Osteocyte (in vitro differentiated cells): ENCODE results near the gene PDE6H. TPM values are rescaled to one million over a fixed set of nuclear protein-coding genes. Genes with fewer than 3 reads are reported as not detected.

Source experiments
- DNase-seq: peaks from one replicate; pipeline ENCODE4 v3.0.0; 2021; ENCODE audit warnings: mixed read lengths; ENCODE audit not compliant: unreplicated experiment; ENCODE audit errors: extremely low spot score
- H3K27ac Mint-ChIP-seq: one replicate; pipeline ENCODE4 v1.8.0; 2021; ENCODE audit warnings: mild to moderate bottlenecking, mixed read lengths; ENCODE audit not compliant: unreplicated experiment
- H3K27me3 Mint-ChIP-seq: one replicate; pipeline ENCODE4 v1.8.0; 2021; ENCODE audit warnings: mixed read lengths; ENCODE audit not compliant: unreplicated experiment
- H3K36me3 Mint-ChIP-seq: one replicate; pipeline ENCODE4 v1.8.0; 2021; ENCODE audit warnings: mixed read lengths; ENCODE audit not compliant: unreplicated experiment
- H3K4me1 Mint-ChIP-seq: one replicate; pipeline ENCODE4 v1.8.0; 2021; ENCODE audit warnings: mixed read lengths; ENCODE audit not compliant: unreplicated experiment
- H3K4me3 Mint-ChIP-seq: one replicate; pipeline ENCODE4 v1.8.0; 2021; ENCODE audit warnings: mild to moderate bottlenecking, moderate library complexity, mixed read lengths; ENCODE audit not compliant: unreplicated experiment
- H3K9me3 Mint-ChIP-seq: one replicate; pipeline ENCODE4 v1.8.0; 2021; ENCODE audit warnings: mixed read lengths; ENCODE audit not compliant: unreplicated experiment
- total RNA-seq: library from RNA; stranded (reverse); gene quantifications from 2 replicates; pipeline ENCODE4 v1.2.1, GENCODE V29; 2021
- TF ChIP-seq, protein P1 (sequence below): fragments of 200-600 bp; sonication (generic); IDR thresholded peaks from 2 replicates; pipeline ENCODE4 v1.5.0; 2021; ENCODE audit warnings: antibody characterized with exemption, mild to moderate bottlenecking, moderate library complexity

The PDE6H gene
- total RNA-seq, 1 donor from 2014 or later = not detected

DNA sequence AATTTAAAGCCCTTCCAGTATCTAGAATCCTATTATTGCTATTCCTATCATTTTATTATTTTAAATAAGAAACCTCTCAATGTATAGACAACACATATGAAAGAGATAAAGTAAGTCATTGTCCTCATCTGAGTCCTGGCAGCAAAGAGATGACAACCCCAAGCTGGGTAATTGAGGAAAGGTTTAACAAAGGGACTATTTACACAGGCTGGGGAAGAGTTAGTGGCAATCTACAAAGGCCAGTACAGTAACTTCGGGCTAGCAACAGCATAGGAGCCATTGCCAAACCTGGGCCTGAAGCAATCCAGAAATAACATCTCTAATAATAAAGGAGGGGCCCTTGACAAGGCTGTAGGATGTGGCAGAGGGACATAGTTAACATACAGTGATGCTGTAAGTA, 11.2 kb downstream of the PDE6H start:
- Mint-ChIP-seq H3K27ac (no peak overlapping the region), H3K9me3 (peaks cover 9% of the 10 kb centered on the region), H3K36me3 (no peaks in the 10 kb centered on the region), H3K4me3 (no peak overlapping the region), H3K4me1 (no peaks in the 10 kb centered on the region), H3K27me3 (no peaks in the 10 kb centered on the region)
- no peak for DNase-seq
- TF ChIP-seq, protein P1, sequence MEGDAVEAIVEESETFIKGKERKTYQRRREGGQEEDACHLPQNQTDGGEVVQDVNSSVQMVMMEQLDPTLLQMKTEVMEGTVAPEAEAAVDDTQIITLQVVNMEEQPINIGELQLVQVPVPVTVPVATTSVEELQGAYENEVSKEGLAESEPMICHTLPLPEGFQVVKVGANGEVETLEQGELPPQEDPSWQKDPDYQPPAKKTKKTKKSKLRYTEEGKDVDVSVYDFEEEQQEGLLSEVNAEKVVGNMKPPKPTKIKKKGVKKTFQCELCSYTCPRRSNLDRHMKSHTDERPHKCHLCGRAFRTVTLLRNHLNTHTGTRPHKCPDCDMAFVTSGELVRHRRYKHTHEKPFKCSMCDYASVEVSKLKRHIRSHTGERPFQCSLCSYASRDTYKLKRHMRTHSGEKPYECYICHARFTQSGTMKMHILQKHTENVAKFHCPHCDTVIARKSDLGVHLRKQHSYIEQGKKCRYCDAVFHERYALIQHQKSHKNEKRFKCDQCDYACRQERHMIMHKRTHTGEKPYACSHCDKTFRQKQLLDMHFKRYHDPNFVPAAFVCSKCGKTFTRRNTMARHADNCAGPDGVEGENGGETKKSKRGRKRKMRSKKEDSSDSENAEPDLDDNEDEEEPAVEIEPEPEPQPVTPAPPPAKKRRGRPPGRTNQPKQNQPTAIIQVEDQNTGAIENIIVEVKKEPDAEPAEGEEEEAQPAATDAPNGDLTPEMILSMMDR = no peak

DNA sequence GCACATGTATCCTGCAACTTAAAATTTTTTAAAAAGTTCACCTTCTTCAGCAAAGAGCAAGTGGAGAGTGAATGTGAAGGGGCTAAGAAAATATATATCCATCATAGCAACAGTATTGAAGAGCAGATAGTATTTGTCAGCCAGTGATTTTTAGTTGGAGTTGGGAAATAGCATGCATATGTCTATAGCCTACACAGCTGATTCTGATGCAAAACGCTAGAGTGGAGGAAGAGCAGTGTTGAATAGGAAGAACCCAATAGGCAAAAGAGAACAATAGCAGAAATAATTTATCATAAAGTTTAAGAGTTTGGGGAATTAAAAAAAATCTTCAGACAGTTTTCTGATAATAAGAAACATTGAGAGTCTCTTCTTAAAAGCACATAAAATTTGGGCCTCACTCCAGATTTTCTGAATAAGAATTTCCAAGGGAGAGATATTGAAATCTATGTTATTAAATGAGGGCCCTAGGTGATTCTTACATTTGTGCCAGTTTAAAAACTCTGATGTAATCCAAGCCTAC, 12.0 kb downstream of the PDE6H start:
- TF ChIP-seq, protein P1 = no peak
- no peak overlapping the region for H3K27ac Mint-ChIP-seq
- no peaks in the 10 kb centered on the region for H3K27me3 Mint-ChIP-seq
- H3K9me3 Mint-ChIP-seq = peaks cover 12% of the 10 kb centered on the region
- no peak overlapping the region for H3K4me3 Mint-ChIP-seq
- H3K4me1 Mint-ChIP-seq = no peaks in the 10 kb centered on the region
- DNase-seq = no peak
- H3K36me3 Mint-ChIP-seq = no peaks in the 10 kb centered on the region

DNA sequence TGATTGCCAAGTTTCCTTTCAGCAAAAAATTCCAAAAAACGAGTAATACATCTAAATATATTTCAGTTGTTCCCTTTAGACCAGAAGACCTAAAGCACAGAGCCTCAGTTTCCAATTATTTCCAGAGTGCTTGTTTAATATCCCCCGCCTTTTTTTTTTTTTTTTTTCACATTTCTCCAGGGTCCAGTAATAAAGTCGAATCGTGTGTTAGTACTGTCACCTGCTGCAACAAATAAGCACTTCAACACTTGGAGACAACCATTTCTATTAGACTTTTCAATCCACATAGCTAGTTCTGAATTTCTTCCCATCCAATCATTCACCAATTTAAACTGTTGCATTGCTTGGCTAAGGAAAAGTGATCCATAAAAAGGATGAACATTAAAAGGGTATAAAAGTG, 13.6 kb downstream of the PDE6H start:
- TF ChIP-seq, protein P1 = peak; percentile 36
- Mint-ChIP-seq H3K36me3 (no peaks in the 10 kb centered on the region), H3K27ac (no peak overlapping the region), H3K27me3 (no peaks in the 10 kb centered on the region), H3K4me1 (no peaks in the 10 kb centered on the region), H3K4me3 (no peak overlapping the region), H3K9me3 (peaks cover 23% of the 10 kb centered on the region)
- no peak for DNase-seq

GRCh38 chr12:14988035-14988434, 15.2 kb downstream of the PDE6H start:
- DNase-seq = no peak
- Mint-ChIP-seq H3K9me3 (peaks cover 25% of the 10 kb centered on the region), H3K27me3 (no peaks in the 10 kb centered on the region), H3K4me3 (no peak overlapping the region), H3K4me1 (no peaks in the 10 kb centered on the region), H3K27ac (no peak overlapping the region), H3K36me3 (no peaks in the 10 kb centered on the region)
- TF ChIP-seq, protein P1 = no peak

DNA sequence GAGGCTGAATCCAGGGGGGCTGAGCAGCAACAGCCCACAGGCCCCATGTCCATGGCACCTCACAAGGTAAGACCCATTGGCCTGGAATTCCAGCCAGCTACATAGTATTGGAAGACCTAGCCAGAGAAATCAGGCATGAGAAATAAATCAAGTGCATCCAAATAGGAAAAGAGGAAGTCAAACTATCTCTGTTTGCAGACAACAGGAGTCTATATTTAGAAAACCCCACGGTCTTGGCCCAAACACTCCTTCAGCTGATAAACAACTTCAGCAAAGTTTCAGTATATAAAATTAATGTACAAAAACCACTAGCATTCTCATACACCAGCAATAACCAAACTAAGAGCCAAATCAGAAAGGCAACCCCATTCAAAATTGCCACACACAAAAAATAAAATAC, 16.9 kb downstream of the PDE6H start:
- Mint-ChIP-seq H3K27me3 (no peaks in the 10 kb centered on the region), H3K36me3 (no peaks in the 10 kb centered on the region), H3K9me3 (peaks cover 25% of the 10 kb centered on the region), H3K4me3 (no peak overlapping the region), H3K27ac (no peak overlapping the region), H3K4me1 (peaks cover 8% of the 10 kb centered on the region)
- DNase-seq = no peak
- TF ChIP-seq, protein P1 = no peak
